NCI-H526 treated with DMSO at 0.1 percent for 48 hours (cell line): Measurements from ENCODE around the gene LHPP.
A peak's percentile ranks its signal among the peaks of the same experiment; 100 is the strongest.
"Not testable (repeated sequence)": the region's sequence is repeated elsewhere in the genome, so short reads cannot be mapped to it uniquely, and the experiment has no call there.

ENCODE experiments used
- DNase-seq: peaks from one replicate; lab custom pipeline; 2025; lab: John Stamatoyannopoulos, UW

Gene LHPP

GRCh38 chr10:124461642-124462347, at the start of gene LHPP:
Gene LHPP (plus strand): TSS chr10:124461823. CDS start chr10:124461863, 40 bp downstream.
- peak; percentile 25 for DNase-seq

- no peak for DNase-seq
Observed at GRCh38 chr10:124414076-124414475, 47.5 kb upstream of the LHPP start.

- DNase-seq: no peak
Observed at GRCh38 chr10:124415210-124415609, 46.4 kb upstream of the LHPP start.

- DNase-seq: no peak
Observed at GRCh38 chr10:124416733-124417132, 44.9 kb upstream of the LHPP start.

- DNase-seq: peak; percentile 16
Observed at GRCh38 chr10:124417895-124418725, 43.5 kb upstream of the LHPP start.

GRCh38 chr10:124418726-124419501, 42.7 kb upstream of the LHPP start, which contains the start of gene OAT:
Gene OAT (minus strand): TSS chr10:124418923. CDS start chr10:124412171, 6,752 bp downstream.
- DNase-seq: peak; percentile 91

- DNase-seq: no peak
Observed at GRCh38 chr10:124419635-124420034, 42.0 kb upstream of the LHPP start.

- no peak for DNase-seq
Observed at GRCh38 chr10:124420254-124420653, 41.4 kb upstream of the LHPP start.

GRCh38 chr10:124422742-124423141, 38.9 kb upstream of the LHPP start:
- no peak for DNase-seq

- no peak for DNase-seq
Observed at GRCh38 chr10:124423813-124424212, 37.8 kb upstream of the LHPP start.

GRCh38 chr10:124425227-124425962, 36.2 kb upstream of the LHPP start:
- no peak for DNase-seq

- DNase-seq: no peak
Observed at GRCh38 chr10:124428207-124428777, 33.3 kb upstream of the LHPP start.

- no peak for DNase-seq
Observed at GRCh38 chr10:124429576-124429975, 32.0 kb upstream of the LHPP start.

- no peak for DNase-seq
Observed at GRCh38 chr10:124430077-124430476, 31.5 kb upstream of the LHPP start.

- DNase-seq: no peak
Observed at GRCh38 chr10:124433461-124433860, 28.2 kb upstream of the LHPP start.

- DNase-seq: not testable (repeated sequence)
Observed at GRCh38 chr10:124435683-124436082, 25.9 kb upstream of the LHPP start.

- DNase-seq: no peak
Observed at GRCh38 chr10:124436191-124436638, 25.4 kb upstream of the LHPP start.

- not testable (repeated sequence) for DNase-seq
Observed at GRCh38 chr10:124441694-124442093, 19.9 kb upstream of the LHPP start.

- no peak for DNase-seq
Observed at GRCh38 chr10:124446830-124447750, 14.5 kb upstream of the LHPP start.
